ENCODE results near the gene TLE3.

The TLE3 gene

DNA sequence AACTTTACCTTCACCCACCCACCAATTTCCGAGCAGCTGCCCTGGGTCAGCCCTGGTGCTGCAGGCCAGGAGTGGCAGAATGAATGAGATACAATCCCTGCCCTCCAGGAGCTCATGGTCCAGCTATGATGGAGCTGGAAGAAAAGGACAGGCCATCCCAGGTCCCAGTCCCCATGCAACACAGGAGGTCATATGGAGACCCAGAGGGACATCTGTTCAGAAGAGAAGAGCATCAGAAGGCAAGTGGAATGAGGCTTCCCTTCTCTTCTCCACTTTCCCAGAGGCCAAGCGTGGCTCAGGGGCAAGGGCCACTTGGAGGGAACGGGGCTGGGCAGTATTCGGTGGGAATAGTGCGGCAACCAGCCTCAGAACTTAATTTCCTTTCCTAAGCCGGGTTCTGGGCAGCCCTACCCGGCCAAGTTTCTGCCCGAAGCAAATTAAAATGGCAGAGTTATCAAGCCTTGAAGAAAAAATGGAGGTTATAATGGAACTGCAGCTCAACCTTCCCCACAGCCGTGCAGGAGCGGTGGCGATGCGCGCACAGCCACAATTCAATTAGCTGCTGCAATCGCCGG is 35.9 kb downstream of the TLE3 start:
- DNase-seq (ENCODE audit: low spot score): no peak

DNA sequence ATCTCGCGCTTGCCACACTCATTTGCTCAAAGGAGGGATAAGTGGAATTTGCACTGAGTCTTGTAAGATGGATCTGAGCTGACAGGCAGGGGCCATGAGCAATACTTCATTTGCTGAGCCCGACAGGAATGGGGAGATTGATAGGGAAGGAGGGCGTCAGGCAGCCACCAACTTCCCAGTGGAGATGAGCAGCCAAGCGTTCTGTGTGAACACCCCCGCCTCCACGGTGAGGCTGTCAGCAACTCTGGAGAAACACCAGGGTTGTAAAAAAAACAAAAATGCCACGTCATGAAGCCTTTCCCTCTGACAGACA is 36.8 kb downstream of the TLE3 start:
- no peak for DNase-seq (ENCODE audit: low spot score)

DNA sequence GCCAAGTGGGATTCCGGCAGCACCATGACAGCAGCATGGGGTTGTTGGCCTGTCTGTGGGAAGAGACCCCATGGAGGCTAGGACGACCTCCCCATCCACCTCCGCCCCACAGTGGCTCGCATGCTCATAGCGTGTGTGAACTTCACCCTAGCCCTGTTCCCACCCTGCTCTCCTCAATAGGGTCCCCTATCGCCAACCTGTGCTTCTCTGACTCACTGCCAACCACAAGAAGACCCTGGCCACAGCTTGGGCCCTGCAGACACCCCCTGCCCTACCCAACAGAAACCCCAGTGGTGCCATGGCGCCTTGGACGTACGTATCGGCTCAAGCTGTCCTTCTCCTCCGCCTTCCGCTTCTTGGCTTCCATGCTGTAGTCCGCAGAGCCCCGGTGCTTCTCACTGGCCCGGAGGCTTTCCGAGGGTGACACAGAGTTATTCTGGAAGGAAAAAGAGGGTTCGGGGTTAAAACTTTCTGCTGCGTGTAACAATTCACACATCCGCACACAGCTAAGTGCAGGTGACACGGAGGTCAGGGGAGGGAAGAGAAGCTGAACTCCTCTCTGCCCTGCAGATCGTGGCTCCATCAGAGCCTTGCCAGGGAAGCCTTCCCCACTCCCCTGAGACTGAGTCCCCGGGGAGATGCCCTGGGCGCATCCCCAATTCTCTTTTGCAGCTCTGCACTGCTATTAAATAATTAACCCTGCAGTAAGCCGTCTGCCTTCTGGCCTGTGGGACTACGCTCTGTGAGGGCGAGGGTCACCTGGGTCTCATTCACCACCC is 37.3 kb downstream of the TLE3 start:
- DNase-seq (ENCODE audit: low spot score): no peak

DNA sequence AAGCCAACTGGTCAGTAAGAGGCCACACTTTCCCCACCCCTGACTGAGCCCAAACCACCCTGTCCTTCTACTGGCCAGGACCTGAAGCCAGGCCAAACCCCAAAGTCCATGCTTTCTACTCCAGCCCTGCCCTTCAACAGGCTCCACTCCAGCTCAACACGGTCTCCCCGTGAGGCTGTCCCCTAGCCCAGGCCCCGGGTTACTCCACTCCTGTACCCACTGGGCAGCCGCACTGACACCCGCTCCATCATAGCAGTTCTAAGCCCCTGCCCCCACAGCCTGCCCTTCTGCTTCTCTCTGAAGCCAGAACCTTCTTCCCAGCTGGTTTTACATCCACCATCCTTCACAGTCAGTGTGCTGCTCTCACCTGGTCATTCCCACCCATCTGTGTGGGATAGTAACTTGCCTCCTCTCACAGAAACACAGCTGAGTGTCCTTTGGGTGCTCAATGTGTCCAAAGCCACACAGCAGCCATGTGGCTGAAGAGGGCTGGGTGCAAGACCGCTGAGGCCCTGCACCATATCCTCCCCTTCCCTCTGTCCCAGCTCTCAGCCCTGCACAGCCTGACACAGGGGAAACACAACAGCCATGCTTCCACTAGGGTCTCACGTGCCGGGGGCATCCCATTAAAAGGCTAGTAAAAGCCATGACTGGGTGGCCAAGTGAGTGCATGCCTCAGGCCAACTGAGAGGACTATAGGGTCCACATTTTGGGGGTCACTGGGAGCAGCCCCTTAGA is 38.1 kb downstream of the TLE3 start:
- DNase-seq (ENCODE audit: low spot score): no peak

DNA sequence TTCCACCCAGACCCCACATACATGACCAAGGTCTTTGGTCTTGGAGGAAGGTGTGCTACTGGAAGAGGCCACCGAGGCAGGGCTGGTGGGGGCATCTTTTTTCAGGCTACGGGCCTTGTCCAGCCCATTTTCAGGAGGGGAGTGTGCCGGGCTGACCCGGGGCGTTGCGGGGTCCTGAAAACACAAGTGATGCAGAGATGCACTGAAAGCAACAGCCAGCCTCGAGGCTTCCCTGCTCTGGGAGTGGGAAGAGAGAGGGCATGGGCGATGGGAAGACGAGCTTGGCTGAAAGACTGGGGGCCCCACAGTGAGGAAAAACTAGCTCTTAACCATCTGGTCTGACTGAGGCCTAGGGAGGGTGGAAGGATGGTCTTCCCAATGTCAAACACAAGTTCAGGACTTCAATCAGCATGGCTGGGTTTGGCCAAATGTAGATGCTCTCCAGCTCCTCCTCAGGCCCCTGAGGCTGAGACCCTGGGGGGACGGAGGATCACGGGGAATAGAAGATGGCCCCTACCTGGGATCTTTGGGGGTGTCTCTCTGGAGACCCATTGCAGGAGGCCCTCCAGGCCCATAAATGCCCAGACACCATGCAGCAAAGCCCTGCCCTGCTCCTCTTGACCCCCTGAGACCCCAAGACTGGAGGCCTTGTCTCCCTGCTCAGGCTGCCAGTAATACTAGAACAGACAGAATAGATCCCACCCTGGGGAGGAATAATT is 38.9 kb downstream of the TLE3 start:
- no peak for DNase-seq (ENCODE audit: low spot score)

DNA sequence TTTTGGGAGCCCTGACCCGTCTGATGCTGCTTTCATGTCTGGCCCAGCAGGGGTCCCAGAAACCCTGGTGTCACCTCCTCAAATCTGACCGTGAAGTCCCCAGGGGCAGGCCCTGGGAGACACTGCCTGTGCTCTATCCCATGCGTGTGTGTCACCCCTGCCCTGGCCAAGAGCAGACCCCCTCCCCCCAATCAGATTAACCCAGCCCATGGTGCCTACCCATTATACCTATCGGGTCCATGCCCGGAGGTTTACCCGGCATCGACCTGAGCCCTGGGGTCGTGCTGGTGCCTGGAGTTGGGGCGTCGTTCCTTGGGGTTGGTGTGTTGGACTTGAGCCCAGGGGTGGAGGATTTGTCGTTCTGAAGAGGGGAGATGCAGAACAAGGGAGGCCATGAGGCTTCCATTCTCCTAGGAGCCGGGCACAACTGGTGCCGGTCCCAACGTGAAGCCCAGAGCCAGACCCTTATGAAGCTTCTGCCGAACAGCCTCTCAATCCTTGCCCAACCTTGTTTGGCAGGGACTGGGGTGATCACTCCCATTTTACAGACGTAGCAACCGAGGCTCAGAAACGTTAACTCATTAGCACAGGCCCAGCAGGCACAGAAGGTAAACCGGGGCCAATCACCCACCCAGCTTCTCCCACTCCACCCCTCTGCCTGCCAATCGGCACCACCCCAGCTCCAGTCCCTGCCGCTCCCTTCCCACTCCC is 39.6 kb downstream of the TLE3 start:
- no peak for DNase-seq (ENCODE audit: low spot score)

DNA sequence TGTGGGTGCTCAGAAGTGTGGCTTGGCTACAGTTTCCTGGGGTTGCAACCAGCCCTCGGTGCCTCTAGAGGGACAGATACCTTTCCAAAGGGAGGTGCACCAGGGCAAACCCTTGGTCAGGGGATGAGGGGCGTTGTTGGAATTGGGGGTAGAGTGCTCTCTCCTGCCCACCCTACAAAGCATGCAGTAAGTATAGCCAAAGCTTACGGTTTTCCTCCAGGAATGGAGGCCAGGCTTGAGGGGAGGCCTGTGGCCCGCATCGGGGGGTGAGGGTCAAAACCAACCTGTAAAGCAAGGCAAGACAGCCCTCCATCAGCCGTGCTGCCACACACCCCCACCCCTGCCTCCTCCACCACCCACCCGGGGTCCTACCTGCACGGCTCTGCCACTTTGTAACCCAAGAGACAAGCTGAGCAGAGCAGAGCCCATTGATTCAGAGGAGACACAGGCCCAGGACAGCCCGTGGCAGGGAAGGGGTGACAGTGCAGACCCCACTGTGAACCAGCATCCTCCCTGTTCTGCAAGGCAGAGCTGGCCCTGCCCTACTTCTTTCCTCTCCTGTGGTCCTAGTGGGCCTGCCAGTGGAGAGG is 41.5 kb downstream of the TLE3 start:
- DNase-seq (ENCODE audit: low spot score): no peak

DNA sequence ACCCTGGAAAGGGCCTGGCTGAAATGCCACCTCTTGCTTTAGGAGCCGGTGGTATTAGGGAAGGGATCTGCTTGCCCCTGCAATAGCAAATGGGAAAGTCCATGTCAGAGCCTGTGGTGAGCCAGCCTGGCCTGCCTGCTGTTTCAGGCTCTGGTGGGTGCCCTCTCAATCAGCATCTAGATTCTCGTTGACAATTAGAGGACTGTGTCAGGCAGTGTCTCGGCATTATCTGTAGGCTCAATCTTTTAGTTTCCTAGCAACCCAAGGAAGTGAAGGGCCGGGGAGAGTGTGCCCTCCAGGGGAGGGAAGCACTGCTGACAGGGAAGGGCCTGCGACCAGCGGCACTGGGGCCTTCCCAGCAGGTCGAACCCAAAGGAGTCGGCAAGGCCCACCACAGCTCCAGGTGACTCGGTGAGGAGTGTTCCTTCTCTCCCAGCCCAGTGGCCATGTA is 42.1 kb downstream of the TLE3 start:
- DNase-seq (ENCODE audit: low spot score): no peak

DNA sequence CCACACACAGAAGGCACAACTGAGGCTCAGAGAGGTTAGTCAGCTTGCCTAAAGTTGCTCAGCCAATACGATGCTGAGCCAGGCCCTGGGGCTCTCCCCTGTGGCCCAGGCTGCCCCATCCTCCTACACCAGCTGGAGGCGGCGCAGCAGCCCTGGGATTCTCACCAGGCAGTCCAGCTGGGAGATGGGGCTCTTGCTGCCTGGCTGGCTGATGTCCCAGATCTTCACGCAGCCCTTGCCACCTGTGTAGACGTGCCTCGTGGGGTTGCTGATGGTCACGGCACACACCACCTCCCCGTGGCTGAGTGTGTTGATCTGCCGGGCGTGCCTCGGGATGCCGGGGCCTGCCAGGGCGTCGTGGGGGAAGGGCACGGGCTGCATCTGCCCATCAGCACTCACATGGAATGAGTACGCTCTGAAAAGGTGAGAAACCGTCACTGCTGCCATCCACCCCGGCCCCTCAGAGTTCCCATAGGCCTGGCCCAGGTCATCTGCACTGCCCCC is 42.8 kb downstream of the TLE3 start:
- no peak for DNase-seq (ENCODE audit: low spot score)

DNA sequence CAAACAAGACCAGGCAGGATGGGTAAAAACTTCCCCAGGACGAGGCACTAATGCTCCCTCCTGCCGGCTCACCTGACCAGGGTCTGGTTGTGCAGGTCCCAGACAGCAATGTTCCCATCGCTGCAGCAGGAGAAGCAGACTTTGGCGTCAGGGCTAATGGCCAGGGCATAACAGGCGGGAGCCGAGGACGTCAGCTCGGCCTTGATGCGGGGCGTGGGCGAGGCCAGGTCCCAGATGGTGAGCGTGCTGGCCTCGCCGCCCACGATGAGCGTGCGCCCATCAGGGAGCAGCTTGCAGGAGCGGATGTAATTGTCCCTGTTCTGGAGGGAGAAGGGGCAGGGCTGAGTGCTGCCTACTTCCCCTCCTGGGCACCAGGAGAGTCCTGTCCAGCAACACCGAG is 43.4 kb downstream of the TLE3 start:
- DNase-seq (ENCODE audit: low spot score): no peak

DNA sequence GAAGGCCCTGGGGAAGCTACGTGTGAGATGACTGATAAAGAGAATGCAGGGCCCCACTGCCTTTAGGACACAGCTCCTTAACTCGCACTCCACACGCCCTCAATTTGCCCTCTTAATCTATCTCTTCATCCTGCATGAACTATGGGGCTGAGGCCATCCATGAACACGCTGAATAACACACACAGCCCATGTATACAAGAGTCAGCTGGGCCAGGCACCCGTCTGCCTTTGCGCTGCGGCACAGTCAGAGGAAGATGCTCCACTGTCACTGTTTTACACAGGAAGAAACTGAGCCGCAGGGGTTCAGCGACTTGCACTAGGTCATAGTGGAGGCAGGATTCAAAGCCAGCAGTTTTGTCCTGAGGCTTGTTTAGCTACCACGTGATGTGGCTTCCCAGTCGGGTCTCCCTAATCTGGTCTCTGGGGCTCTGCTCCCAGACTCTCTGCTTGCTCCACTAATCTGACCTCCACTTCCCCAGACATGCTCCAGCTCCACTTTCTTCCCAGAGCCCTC is 43.9 kb downstream of the TLE3 start:
- no peak for DNase-seq (ENCODE audit: low spot score)

DNA sequence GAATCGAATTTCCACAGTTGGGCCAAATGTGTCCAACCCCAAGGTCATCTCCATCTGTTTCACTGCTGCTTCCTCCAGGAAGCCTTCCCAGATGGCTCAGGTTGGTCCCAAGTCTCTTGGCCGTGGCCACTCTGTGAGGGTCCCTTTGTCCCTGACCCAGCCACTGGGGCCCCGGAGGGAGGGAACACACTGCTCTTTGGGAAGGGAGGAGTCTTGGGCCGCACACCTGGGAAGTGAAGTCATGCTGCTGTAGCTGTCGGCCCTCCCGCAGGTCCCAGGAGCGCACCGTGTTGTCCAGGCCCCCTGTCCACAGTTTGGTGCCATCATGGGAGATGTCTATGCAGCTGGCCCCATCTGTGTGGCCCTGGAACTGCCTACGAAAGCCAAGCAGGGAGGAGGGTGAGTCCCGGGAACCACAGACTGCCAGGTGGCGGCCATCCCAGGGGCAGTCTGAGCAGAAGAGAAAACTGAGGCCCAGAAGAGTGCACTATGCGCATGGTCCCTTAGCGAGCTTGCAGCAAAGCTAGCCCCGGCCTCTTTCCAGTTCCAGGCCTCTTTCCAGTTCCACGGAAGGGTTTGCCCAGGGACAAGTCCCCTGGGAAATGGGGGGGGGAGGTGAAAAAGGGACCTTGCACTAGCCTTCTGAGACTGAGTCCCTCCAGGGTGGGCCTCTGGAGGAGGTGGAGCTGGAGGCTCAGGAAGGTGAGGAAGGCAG is 44.6 kb downstream of the TLE3 start:
- DNase-seq (ENCODE audit: low spot score): no peak

DNA sequence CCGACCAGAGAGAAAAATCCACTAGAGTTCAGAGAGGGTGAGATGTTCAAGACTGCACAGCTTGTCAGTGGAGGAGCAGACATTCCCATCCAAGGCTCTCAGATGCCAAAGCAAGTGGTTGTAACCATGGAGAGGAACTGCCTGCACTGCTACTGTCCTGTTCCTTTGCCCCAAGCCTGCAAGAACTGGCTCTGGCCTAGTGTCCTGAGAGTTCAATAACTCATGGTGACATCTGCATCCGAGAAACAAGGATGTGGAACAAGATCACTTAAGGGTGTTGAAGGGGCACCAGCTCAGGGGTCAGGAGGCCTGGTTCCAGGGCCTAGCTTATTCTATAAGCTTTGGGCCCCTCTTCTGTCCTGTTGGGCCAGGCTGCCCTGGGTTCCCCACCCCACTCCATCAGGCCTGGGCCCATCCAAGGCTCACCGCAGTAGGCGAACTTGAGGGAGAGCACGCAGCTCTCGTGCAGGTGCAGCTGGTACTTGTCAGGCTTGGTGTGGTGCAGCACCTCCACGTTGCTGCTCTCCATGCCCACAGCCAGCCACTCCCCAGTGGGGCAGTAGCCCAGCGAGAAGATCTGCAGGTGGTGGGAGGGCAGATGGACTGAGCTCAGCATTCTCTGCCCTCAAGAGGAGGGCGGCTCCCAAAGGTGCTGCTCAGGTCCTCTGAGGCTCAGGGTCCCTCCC is 45.6 kb downstream of the TLE3 start:
- no peak for DNase-seq (ENCODE audit: low spot score)

DNA sequence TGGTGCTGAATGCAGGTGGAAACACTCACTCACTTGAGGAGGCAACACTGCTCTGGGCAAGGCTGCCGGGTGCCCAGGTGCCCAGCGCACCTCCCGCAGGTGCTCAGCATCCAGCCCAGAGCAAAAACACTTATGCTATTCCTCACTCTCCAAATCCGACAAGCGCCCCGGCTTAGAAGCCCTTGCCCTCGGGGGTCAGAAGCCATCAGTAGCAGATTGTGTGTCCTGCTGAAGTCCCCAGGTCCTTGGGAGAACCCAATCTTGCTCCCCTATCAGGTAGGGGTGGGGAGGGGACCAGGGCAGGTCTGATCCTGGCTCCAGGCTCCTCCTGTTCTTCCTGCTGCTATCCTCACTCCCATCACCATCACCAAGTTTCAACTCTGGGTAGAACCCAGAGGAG is 46.7 kb downstream of the TLE3 start:
- DNase-seq (ENCODE audit: low spot score): no peak

DNA sequence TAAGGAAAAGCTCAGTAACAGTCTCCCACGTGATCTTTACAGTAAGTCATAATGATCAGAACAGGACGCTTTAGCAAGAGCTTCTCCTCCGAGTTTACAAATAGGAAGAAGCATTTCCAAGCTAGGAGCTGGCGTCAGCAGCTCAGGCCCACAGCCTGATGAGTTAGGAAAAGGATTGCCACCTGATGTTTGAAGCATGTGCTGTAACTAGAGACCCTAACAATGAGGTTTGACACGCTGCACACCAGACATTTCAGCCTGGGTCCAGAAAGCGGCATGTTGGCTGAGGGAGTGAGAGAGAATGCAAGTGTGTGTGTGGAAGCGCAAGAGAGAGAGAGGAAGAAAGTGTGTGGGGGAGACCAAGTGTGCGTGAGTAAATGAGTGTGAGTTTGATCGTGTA is 47.3 kb downstream of the TLE3 start:
- no peak for DNase-seq (ENCODE audit: low spot score)

DNA sequence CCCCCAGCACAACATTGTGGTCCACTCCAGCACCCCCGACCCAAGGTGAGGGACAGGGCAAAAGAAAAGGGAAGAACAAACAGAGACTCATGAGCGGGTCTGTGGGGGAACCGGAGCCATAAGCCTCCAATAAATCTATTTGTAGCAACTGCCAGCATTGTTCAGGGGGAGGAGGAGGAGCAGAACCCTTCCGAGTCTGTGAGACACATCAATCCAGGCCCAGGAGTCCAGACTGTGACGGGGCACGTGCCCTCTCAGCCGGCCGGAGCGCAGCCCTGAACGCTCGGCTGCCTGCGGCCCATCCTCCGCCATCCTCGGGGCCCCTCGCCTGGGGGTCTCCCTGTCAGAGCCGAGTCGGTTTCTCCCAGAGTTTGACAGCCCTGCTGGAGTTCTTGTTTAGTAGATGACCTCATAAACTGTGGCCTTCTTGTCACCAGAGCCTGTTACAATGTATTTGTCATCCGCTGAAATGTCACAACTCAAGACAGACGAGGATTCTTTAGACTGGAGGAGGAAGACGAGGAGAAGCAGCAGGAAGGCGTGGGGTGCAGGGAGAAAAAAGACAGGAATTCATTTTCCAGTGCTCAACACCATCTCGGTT is 47.9 kb downstream of the TLE3 start:
- no peak for DNase-seq (ENCODE audit: low spot score)

DNA sequence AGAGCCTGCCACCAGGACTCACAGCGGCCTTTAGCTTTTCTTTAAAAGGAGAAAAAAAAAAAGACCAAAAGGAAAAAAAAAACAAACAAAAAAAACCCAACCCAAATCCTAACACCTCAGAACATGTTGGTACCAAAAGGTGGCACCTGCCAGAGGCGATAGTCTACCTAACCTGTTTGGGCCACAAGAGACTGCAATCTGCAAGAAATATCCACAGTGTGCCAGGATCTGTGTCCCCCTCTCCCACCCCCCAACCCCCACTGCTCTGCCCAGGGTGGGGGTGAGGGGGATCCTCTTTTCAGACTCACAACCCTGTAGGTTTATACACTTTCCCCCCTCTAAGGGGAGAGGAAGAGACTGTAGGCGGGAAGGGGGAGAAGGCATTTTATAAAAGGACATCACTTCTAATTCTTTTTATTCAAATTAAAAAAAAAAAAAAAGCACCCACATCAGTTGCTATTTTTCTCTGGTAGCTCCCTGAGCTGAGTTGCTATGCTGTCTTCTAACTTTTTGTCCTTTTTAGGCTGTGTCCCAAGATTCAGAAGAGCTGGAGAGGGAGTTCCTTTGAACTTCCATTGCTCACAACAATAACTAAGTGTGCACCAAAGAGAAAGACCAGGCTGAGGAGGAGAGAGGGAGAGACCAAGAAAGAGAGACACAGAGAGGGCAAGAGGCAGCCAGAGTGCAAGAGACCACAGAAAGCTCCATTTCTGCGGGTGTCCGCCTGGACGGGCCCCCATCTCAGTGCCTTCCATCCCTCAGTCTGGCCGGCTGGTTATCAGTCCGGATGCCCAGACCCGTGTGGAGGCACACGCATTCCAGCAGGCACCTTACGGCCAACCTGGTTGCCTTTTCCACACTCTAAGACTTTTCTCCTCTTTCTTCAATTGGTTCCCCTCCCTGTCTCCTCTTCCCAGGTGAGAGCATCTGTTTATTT is 48.9 kb downstream of the TLE3 start:
- no peak for DNase-seq (ENCODE audit: low spot score)

DNA sequence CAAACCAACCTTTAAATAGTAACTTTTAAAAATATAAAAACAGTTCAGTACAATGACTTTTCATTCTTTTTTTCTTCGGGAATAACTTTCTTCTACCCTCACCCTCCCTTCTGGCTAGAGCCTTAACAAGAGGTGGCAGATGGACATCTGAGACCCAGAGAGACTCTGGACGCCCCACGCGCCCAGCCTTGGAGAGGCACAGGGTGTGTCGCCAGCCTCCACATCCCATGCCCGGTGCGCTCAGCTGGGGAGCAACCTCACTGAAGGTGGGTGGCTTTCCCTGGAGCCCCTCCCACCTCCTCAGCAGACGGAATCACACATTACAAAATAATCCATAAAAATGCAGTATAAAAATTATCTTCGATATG is 49.5 kb downstream of the TLE3 start:
- no peak for DNase-seq (ENCODE audit: low spot score)

Data from CD4-positive, alpha-beta T cell treated with Interleukin-2 at 100 ng/mL for 4 hours (primary cell).